Ishikawa (cell line): ENCODE measurements around the gene DEAF1.

Experiments used
- CEBPB ChIP-seq: IDR thresholded peaks from 2 replicates; pipeline ENCODE4 v1.6.1; 2012
- CREB1 ChIP-seq: IDR thresholded peaks from 2 replicates; pipeline ENCODE4 v1.6.1; 2012; ENCODE audit warnings: low read depth
- EGR1 ChIP-seq: IDR thresholded peaks from 2 replicates; pipeline ENCODE4 v1.6.1; 2012
- EP300 ChIP-seq: IDR thresholded peaks from 2 replicates; pipeline ENCODE4 v1.6.1; 2012; ENCODE audit warnings: borderline replicate concordance
- FOXM1 ChIP-seq: IDR thresholded peaks from 2 replicates; pipeline ENCODE4 v1.6.1; 2012; ENCODE audit warnings: low read depth, borderline replicate concordance
- NFIC ChIP-seq: IDR thresholded peaks from 2 replicates; pipeline ENCODE4 v1.6.1; 2012
- RAD21 ChIP-seq: IDR thresholded peaks from 2 replicates; pipeline ENCODE4 v1.6.1; 2012; ENCODE audit warnings: low read depth
- TAF1 ChIP-seq: IDR thresholded peaks from 2 replicates; pipeline ENCODE4 v1.6.1; 2012; ENCODE audit warnings: low read depth, mild to moderate bottlenecking
- TCF12 ChIP-seq: IDR thresholded peaks from 2 replicates; pipeline ENCODE4 v1.6.1; 2012; ENCODE audit warnings: low read depth
- TEAD4 ChIP-seq: IDR thresholded peaks from 2 replicates; pipeline ENCODE4 v1.6.1; 2012
- YY1 ChIP-seq: IDR thresholded peaks from 2 replicates; pipeline ENCODE4 v1.6.1; 2012; ENCODE audit warnings: low read depth
- ZBTB7A ChIP-seq: IDR thresholded peaks from 2 replicates; pipeline ENCODE4 v1.6.1; 2012; ENCODE audit warnings: low read depth
- TF ChIP-seq, protein P1 (sequence below): IDR thresholded peaks from 2 replicates; pipeline ENCODE4 v1.6.1; 2012; ENCODE audit warnings: low read depth, mild to moderate bottlenecking
- TF ChIP-seq, protein P2 (sequence below): IDR thresholded peaks from 2 replicates; pipeline ENCODE4 v1.6.1; 2012
- TF ChIP-seq, protein P3 (sequence below): IDR thresholded peaks from 2 replicates; pipeline ENCODE4 v1.6.1; 2012

Gene DEAF1

DNA sequence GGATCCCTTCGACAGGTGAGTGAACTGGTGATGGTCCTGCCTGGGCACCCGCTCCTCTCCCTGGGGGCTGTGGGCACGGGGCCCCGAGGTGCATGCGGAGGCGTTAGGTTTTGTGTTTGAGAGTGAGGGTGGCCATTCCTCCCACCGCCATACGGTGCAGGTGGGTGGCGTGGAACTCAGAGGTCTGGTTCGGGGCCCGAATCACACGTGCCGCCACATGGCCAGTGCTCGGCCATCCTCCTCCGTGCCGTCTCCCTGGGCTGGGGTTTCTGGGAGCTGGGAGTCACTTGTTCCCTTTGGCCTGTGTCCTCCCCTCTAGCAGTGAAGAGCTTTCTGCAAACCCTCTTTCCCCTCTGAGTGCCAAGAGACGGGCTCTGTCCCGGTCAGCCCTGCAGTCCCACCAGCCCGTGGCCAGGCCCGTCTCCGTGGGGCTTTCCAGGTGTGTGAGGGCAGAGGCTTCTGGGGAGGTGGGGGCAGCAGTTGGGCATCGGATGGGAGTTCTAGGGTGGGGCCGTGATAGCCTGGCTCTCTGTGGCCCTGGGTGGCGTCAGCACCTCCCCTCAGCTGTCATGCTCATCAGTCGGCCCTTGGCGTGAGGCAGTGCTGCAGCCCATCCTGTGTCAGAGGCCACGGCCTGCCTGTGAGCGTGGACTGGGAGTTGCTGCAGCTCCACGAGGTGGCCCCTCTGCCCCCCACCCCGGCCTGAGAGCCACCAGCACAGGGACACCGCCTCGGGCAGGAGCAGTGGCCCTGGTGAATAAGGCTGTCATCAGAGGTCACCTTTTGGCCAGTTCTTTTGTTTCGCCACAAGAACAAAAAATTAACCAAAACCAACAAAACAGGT is 89.5 kb downstream of the DEAF1 start:
- TF ChIP-seq NFIC (no peak), CEBPB (no peak), FOXM1 (no peak), CREB1 (no peak), YY1 (no peak), ZBTB7A (no peak), TCF12 (no peak), EGR1 (no peak), TAF1 (no peak), RAD21 (no peak), TEAD4 (no peak), EP300 (no peak)
- TF ChIP-seq, protein P1, sequence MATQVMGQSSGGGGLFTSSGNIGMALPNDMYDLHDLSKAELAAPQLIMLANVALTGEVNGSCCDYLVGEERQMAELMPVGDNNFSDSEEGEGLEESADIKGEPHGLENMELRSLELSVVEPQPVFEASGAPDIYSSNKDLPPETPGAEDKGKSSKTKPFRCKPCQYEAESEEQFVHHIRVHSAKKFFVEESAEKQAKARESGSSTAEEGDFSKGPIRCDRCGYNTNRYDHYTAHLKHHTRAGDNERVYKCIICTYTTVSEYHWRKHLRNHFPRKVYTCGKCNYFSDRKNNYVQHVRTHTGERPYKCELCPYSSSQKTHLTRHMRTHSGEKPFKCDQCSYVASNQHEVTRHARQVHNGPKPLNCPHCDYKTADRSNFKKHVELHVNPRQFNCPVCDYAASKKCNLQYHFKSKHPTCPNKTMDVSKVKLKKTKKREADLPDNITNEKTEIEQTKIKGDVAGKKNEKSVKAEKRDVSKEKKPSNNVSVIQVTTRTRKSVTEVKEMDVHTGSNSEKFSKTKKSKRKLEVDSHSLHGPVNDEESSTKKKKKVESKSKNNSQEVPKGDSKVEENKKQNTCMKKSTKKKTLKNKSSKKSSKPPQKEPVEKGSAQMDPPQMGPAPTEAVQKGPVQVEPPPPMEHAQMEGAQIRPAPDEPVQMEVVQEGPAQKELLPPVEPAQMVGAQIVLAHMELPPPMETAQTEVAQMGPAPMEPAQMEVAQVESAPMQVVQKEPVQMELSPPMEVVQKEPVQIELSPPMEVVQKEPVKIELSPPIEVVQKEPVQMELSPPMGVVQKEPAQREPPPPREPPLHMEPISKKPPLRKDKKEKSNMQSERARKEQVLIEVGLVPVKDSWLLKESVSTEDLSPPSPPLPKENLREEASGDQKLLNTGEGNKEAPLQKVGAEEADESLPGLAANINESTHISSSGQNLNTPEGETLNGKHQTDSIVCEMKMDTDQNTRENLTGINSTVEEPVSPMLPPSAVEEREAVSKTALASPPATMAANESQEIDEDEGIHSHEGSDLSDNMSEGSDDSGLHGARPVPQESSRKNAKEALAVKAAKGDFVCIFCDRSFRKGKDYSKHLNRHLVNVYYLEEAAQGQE: no peak
- TF ChIP-seq, protein P2, sequence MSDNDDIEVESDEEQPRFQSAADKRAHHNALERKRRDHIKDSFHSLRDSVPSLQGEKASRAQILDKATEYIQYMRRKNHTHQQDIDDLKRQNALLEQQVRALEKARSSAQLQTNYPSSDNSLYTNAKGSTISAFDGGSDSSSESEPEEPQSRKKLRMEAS: no peak
- TF ChIP-seq, protein P3, sequence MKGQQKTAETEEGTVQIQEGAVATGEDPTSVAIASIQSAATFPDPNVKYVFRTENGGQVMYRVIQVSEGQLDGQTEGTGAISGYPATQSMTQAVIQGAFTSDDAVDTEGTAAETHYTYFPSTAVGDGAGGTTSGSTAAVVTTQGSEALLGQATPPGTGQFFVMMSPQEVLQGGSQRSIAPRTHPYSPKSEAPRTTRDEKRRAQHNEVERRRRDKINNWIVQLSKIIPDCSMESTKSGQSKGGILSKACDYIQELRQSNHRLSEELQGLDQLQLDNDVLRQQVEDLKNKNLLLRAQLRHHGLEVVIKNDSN: no peak

DNA sequence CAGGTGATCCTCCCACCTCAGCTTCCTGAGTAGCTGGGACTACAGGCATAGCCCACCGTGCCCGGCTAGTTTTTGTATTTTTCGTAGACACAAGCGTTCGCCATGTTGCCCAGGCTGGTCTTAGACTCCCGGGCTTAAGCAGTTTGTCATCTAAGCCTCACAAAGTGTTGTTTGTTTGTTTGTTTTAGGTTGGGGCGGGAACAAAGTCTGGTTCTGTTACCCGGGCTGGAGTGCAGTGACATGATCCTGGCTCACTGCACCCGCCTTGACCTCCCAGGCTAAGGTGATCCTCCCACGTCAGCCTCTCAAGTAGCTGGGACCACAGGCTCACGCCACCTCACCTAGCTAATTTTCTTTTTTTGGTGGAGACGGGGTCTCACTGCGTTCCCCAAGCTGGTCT is 91.9 kb downstream of the DEAF1 start:
- no peak for TF ChIP-seq TEAD4
- TF ChIP-seq, protein P2: no peak
- TF ChIP-seq NFIC: no peak
- TF ChIP-seq CREB1: no peak
- TF ChIP-seq EGR1: no peak
- TF ChIP-seq, protein P3: no peak

DNA sequence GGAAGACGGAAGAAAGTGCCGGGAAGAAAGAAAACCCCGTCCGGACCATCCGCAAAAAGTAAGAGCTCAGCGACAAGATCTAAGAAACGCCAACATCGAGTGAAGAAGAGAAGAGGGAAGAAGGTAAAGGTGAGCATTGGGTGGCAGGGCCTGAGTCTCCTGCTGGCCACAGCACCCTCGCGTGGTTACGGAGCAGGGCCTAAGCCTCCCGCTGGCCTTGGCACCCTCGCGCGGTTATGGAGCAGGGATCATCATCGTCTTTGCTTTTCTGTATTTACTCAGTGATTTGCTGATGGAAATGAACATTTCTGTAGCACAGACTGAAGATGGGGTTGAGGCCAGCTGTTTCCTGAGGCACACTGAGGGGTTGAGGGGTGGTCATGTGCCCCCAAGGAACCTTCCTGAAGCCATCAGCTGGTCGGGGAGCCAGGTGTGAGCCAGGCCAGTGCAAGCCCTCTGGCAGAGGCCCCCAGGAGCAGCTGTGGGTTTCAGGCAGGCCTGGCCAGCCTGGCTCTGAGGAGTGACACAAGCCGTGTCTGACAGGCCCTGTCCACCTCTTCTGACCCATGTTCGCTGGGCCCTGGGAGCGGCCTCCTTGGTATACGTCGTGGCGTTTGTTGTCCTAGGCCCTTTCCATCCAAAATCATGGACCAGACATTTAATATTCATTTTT is 93.3 kb downstream of the DEAF1 start:
- no peak for TF ChIP-seq ZBTB7A
- TF ChIP-seq NFIC: no peak
- TF ChIP-seq, protein P1: no peak
- no peak for TF ChIP-seq TCF12

DNA sequence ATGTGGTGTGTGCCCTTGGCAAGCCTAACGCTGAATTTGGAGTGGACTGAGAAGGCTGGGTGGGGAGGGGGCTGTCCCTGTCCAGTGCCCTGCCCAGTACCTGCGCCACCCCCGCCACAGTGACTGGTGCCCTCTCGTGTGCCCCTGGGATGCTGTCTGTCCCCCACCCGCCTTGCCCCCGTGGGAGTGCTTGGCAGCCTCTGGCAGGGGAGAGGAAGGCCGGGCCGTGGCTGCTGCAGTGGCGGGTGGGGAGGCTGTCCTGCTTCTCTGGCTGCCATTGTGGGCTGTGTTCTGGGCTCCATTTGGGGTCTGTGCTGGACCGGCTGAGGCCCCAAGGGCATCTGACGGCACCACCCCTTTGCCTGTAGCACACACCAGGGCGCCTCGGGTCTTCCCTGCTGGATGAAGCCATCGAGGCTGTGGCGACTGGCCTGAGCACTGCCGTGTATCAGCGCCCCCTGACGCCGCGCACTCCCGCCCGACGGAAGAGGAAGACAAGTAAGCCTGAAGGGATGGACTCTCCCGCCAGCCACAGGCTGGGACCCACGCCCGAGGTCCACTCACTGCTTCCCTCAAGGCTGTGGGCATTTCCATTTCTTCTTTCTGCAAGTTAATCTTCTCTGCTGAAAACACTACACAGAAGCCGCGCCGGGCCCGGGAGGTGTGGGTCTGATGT is 96.9 kb downstream of the DEAF1 start:
- TF ChIP-seq TCF12 (no peak), YY1 (no peak), EP300 (no peak), NFIC (no peak), TAF1 (no peak), CEBPB (no peak), EGR1 (no peak), FOXM1 (no peak), RAD21 (no peak), CREB1 (no peak), ZBTB7A (no peak), TEAD4 (no peak)
- TF ChIP-seq, protein P2: no peak
- TF ChIP-seq, protein P1: no peak
- TF ChIP-seq, protein P3: no peak
